Melanocyte of skin (primary cell): ENCODE data around the gene AP5Z1. TPM values are rescaled to one million over a fixed set of nuclear protein-coding genes. Genes with fewer than 3 reads are reported as not detected.

Experiments
- small RNA-seq, 2 donors: library from RNA; depleted of rRNA; stranded (forward); fragments of <200 nt; gene quantifications; one replicate each; pipeline ENCODE3, GENCODE V24; 2012
- total RNA-seq, 2 donors: library from RNA; depleted of rRNA; stranded (reverse); fragments of >200 nt; gene quantifications; 2 replicates each; pipeline ENCODE4 v1.2.3, GENCODE V29; 2012

Gene AP5Z1
- total RNA-seq: 10 to 100 TPM; 34.3 to 56.8 TPM

GRCh38 chr7:4775250-4775847, at the start of gene AP5Z1:
Gene AP5Z1 (plus strand): TSS chr7:4775623. CDS start chr7:4775716, 93 bp downstream.

Small RNAs within 50 kb of the gene (small RNA-seq; reads per million reads assigned to genes)
- 0 reads per million in 2 donors for gene MIR4656
- gene RF00019: 0 reads per million in 2 donors

Other genes starting within 250 kb of the AP5Z1 start
- 10 to 100 TPM; 16.5 to 19.3 TPM for gene FOXK1, start 93.3 kb upstream of the AP5Z1 start, total RNA-seq
- gene PAPOLB, start 86.4 kb downstream of the AP5Z1 start, total RNA-seq: under 1 TPM in 1 of 2 donors, not detected in 1; under 0.01 TPM
- 1 to 10 TPM in 1 of 2 donors, under 1 TPM in 1; 0.34 to 4.0 TPM for gene RADIL, start 108.1 kb downstream of the AP5Z1 start, total RNA-seq
- not detected for gene MMD2, start 183.6 kb downstream of the AP5Z1 start, total RNA-seq